ENCODE results near the gene SH3GL1.

DNA sequence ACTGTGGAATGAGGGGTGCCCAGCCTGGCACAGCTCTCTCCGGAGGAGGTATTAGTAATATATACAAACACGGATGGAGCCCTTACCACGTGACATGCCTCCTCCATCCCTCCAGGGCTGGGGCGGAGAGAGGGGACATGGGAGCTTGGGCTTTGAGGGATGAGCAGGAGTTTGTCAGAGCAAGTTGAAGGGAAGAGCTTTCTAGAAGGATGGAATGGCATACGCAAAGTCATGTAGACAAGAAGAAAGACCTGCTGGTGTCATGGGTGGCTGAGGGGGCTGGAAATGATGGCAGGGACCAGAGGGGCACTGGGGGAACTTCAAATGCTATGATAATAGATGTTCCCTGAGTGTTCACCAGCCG is 54.3 kb downstream of the SH3GL1 start:
- TF ChIP-seq EZH2 (IDR thresholded peaks at IDR 0.05) (no peak), POLR2AphosphoS5 (IDR thresholded peaks at IDR 0.05; ENCODE audit: borderline replicate concordance, low read depth, low read length) (no peak)

Measured in SK-N-MC (cell line).